Gastrocnemius medialis (tissue), 4 donors: ENCODE results near the gene TMUB2.

Experiments used
- CTCF ChIP-seq, 5 experiments: fragments of 450-650 bp in 3 of 5; fragments of 200-600 bp in 2 of 5; sonication (generic) in 2 of 5; IDR thresholded peaks in 4 of 5; conservative IDR thresholded peaks in 1 of 5; 1 replicate in 4 of 5; 2 replicates in 1 of 5; pipeline ENCODE4 v1.5.1; 2016 to 2019; ENCODE audit warnings: antibody characterized with exemption in 5 of 5, mild to moderate bottlenecking in 3 of 5, moderate library complexity in 3 of 5
- POLR2A ChIP-seq, 2 donors: fragments of 450-650 bp; IDR thresholded peaks; one replicate each; pipeline ENCODE4 v1.6.1; 2017; ENCODE audit warnings: antibody characterized with exemption in 2 of 2, mild to moderate bottlenecking in 2 of 2, moderate library complexity in 2 of 2

- TF ChIP-seq CTCF (IDR thresholded peaks at IDR 0.05 in 4 of 5, conservative IDR thresholded peaks at IDR 0.05 in 1 of 5) (no peak), POLR2A (IDR thresholded peaks at IDR 0.05) (no peak)
Measured at GRCh38 chr17:44152875-44153274, 33.9 kb upstream of the TMUB2 start.
